NCI-H82 treated with DMSO at 0.1 percent for 48 hours (cell line): ENCODE results near the gene CYYR1.

ENCODE experiments used
- DNase-seq: peaks from one replicate; lab custom pipeline; 2025; ENCODE audit not compliant: unreplicated experiment; lab: John Stamatoyannopoulos, UW

CYYR1 gene

GRCh38 chr21:26554365-26554764, 18.7 kb downstream of the CYYR1 start:
- DNase-seq: no peak

GRCh38 chr21:26553898-26554297, 19.2 kb downstream of the CYYR1 start:
- DNase-seq: no peak

- no peak for DNase-seq
Observed at GRCh38 chr21:26550326-26550725, 22.8 kb downstream of the CYYR1 start.

- DNase-seq: no peak
Observed at GRCh38 chr21:26546446-26547097, 26.5 kb downstream of the CYYR1 start.

- no peak for DNase-seq
Observed at GRCh38 chr21:26544201-26544775, 28.8 kb downstream of the CYYR1 start.

- DNase-seq: no peak
Observed at GRCh38 chr21:26540651-26541050, 32.4 kb downstream of the CYYR1 start.

GRCh38 chr21:26539566-26539965, 33.5 kb downstream of the CYYR1 start:
- no peak for DNase-seq

GRCh38 chr21:26534517-26534916, 38.6 kb downstream of the CYYR1 start:
- DNase-seq: no peak

- DNase-seq: no peak
Observed at GRCh38 chr21:26532208-26532607, 40.9 kb downstream of the CYYR1 start.

- DNase-seq: no peak
Observed at GRCh38 chr21:26529526-26529925, 43.6 kb downstream of the CYYR1 start.

GRCh38 chr21:26528882-26529281, 44.2 kb downstream of the CYYR1 start:
- no peak for DNase-seq

GRCh38 chr21:26522704-26523103, 50.4 kb downstream of the CYYR1 start:
- DNase-seq: no peak

GRCh38 chr21:26519142-26519541, 53.9 kb downstream of the CYYR1 start:
- DNase-seq: no peak

- no peak for DNase-seq
Observed at GRCh38 chr21:26515257-26515656, 57.8 kb downstream of the CYYR1 start.

- no peak for DNase-seq
Observed at GRCh38 chr21:26513212-26513611, 59.9 kb downstream of the CYYR1 start.

GRCh38 chr21:26512664-26513063, 60.4 kb downstream of the CYYR1 start:
- DNase-seq: no peak

- DNase-seq: no peak
Observed at GRCh38 chr21:26508903-26509302, 64.2 kb downstream of the CYYR1 start.

GRCh38 chr21:26506956-26507355, 66.1 kb downstream of the CYYR1 start:
- no peak for DNase-seq

- DNase-seq: no peak
Observed at GRCh38 chr21:26505211-26505610, 67.9 kb downstream of the CYYR1 start.

- DNase-seq: no peak
Observed at GRCh38 chr21:26503414-26503813, 69.7 kb downstream of the CYYR1 start.

- no peak for DNase-seq
Observed at GRCh38 chr21:26501495-26502021, 71.5 kb downstream of the CYYR1 start.

- DNase-seq: no peak
Observed at GRCh38 chr21:26499495-26499894, 73.6 kb downstream of the CYYR1 start.
